Stimulated activated CD4-positive, alpha-beta T cell treated with anti-CD3 and anti-CD28 coated beads, Interleukin-12 subunit alpha, Interleukin-12 subunit beta, amount 100 ng/mL, for 24 hours (primary cell): ENCODE results near the gene YEATS2.
"Not testable (repeated sequence)": the region's sequence is repeated elsewhere in the genome, so short reads cannot be mapped to it uniquely, and the experiment has no call there.

ENCODE experiments used
- DNase-seq, 2 experiments: peaks; one replicate each; pipeline ENCODE4 v3.0.0-alpha.2; 2020; ENCODE audit warnings: low read depth in 2 of 2

Gene YEATS2

GRCh38 chr3:183776451-183776850 lies 78.9 kb downstream of the YEATS2 start:
- DNase-seq: not testable (repeated sequence)

GRCh38 chr3:183777016-183777618 lies 79.5 kb downstream of the YEATS2 start:
- DNase-seq: no peak

GRCh38 chr3:183779896-183780465 lies 82.4 kb downstream of the YEATS2 start:
- DNase-seq: no peak

- DNase-seq: no peak
Measured at GRCh38 chr3:183781246-183781645, 83.6 kb downstream of the YEATS2 start.

GRCh38 chr3:183782576-183783276 lies 85.1 kb downstream of the YEATS2 start:
- no peak for DNase-seq

- DNase-seq: not testable (repeated sequence)
Measured at GRCh38 chr3:183784503-183784902, 86.9 kb downstream of the YEATS2 start.

GRCh38 chr3:183789826-183790225 lies 92.2 kb downstream of the YEATS2 start:
- DNase-seq: no peak

- DNase-seq: no peak
Measured at GRCh38 chr3:183790700-183791099, 93.1 kb downstream of the YEATS2 start.

- no peak for DNase-seq
Measured at GRCh38 chr3:183792976-183793375, 95.4 kb downstream of the YEATS2 start.

GRCh38 chr3:183794452-183794851 lies 96.9 kb downstream of the YEATS2 start:
- DNase-seq: no peak

- DNase-seq: no peak
Measured at GRCh38 chr3:183796372-183796771, 98.8 kb downstream of the YEATS2 start.

- DNase-seq: no peak
Measured at GRCh38 chr3:183797996-183798395, 100.4 kb downstream of the YEATS2 start.

- no peak for DNase-seq
Measured at GRCh38 chr3:183799461-183799860, 101.9 kb downstream of the YEATS2 start.

GRCh38 chr3:183800243-183800863 lies 102.8 kb downstream of the YEATS2 start:
- no peak for DNase-seq

GRCh38 chr3:183801601-183802000 lies 104.0 kb downstream of the YEATS2 start:
- no peak for DNase-seq

GRCh38 chr3:183802989-183803388 lies 105.4 kb downstream of the YEATS2 start:
- DNase-seq: no peak

- no peak for DNase-seq
Measured at GRCh38 chr3:183807209-183807728, 109.7 kb downstream of the YEATS2 start.

GRCh38 chr3:183807881-183808280 lies 110.3 kb downstream of the YEATS2 start:
- DNase-seq: no peak

- no peak for DNase-seq
Measured at GRCh38 chr3:183808355-183808754, 110.8 kb downstream of the YEATS2 start.

- no peak for DNase-seq
Measured at GRCh38 chr3:183809270-183809669, 111.7 kb downstream of the YEATS2 start.

- DNase-seq: no peak
Measured at GRCh38 chr3:183810643-183811594, 113.3 kb downstream of the YEATS2 start.
